Activated CD8-positive, alpha-beta memory T cell treated with anti-CD3 and anti-CD28 coated beads, Interleukin-2, amount 50 U/mL, for 1 hour (primary cell): Measurements from ENCODE around the gene WNT9B.

ENCODE experiments used
- DNase-seq: peaks from one replicate; pipeline ENCODE4 v3.0.0-alpha.2; 2020; ENCODE audit errors: extremely low read depth

Gene WNT9B

DNA sequence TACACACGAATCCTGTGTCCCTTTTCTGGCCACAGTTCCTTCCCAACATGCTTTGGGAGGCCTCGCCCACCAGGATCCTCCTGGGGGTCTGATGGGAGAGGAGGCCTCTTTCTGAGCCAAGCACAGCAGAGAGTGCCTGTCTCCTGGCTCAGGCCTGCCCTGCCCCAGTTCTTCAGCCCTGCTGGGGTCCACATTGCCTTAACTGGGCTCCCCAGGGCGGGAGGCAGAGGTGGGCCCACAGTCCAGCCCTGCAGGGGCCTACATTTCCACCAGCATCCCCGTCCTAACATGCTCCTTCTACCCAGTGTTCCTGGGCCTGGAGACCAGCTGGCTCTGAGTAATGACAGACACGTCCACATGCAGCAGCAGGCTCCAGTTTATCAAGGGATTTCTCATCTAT lies 29.6 kb downstream of the WNT9B start:
- no peak for DNase-seq

DNA sequence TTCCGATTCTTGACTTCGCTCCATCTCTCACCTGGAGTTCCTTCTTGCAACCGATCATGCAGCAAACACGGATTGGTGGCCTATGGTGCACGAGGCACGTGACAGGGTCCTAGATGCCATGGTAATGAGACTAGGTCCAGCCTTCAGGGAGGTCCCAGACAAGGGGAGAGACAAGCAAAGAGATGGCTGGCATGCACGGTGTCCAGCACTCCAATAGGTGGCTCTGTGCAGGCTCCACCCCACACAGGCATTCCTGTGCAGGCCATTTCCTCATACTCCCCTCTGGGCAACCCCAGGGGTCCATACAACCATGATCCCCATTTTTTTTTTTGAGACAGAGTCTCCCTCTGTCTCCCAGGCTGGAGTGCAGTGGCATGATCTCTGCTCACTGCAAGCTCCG lies 31.3 kb downstream of the WNT9B start:
- no peak for DNase-seq

DNA sequence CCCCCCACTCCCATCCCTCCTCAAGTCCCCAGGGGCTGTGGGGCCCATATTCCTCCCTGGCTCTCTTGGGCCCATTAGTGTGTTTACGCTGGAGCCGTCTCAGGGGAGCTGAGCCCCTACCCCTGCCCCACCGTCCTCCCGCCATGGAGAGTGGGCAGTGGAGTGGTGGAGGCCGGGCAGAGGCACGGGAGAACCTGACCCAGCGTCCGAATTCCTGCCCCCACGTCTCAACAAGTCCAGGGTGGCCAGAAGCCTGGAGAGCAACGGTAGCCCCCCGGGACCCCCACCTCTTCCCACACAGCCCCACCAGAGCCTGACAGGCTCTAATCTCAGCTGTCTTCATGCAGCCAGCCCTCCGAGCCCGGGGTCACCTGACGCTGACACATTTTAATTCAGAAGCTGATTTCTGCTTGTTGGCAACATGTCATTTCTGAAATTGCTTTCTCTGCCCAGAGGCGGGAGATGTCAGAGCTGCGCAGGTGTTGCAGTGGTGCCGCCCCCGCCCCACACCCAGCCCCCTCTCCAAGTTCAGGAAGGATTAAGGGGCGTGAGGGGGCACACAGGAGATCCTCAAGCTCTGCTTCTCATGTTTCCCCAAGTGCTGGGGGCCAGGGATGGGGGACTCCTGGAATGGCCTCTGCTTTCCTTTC lies 32.6 kb downstream of the WNT9B start:
- no peak for DNase-seq

GRCh38 chr17:46884552-46884951 lies 33.2 kb downstream of the WNT9B start:
- no peak for DNase-seq

DNA sequence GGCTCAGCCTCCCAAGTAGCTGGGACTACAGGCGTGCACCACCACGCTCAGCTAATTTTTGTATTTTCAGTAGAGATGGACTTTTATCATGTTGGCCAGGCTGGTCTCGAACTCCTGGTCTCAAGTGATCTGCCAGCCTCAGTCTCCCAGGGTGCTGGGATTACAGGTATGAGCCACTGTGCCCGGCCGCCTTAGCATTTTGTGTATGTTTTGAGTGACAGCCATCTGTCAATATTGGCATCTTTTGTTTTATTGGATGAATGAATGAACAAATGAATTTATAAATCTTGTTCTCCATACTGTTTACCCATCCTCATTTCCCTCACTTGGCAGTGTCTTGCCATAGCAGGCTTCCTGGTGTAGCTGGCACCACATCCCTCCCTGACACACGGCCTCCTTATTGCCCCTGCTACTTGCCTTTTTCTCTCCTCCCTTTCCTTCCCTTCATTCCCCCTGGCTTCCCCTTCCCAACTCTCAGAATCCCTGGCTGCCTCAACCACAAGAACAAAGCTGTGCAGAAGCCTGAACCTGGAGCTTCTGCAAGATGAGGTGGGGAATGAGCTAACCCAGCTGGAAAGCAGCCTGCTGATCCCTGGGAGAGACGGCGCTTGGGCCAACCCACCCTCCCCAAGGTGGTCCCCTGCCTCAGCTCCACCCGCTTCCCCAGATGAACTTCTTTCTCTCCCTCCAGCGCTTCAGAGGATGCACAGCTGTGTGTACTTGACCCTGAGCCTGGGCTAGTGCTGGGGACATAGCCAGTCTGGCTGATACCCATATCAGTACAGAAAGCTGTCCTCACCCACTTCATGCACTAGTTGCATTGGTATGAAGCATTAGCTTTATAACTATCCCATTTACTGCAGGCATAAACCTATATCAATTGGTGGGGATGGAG lies 34.3 kb downstream of the WNT9B start:
- DNase-seq, result no peak

DNA sequence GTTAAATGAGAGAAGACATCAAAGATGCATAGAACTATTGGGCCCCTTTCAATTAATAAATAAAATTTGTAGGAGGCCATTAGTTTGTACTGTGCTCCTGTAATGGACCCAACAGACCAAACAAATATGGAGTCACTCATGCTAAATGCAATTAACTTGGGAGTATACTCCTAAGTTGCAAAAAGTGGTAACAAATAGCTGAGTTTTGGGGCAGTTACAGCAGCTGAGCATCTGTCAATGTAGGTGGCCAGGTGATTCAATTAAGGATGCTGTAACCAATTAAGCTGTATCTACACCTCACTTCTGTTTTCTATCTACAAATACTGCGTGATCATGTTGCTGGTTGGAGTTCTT lies 34.9 kb downstream of the WNT9B start:
- no peak for DNase-seq

- DNase-seq, result no peak
Measured at GRCh38 chr17:46887717-46888116, 36.3 kb downstream of the WNT9B start.

DNA sequence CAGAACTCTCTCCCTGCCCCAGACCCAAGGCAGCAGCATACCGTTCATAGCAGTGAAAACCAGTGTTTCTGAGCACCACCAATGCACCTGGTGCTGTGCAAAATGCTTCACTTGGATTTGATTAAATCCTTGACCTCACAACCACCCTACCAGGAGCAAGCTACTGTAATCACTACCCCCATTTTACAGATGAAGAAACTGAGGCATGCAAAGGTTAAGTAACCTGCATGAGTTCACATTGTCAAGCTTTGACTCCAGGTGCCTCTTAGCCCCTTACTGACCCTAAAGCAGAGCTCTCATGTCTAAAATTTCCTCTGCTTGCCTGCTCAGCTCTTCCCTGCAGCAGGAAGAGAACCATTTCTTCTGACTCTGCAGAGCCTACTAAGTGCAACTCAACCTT lies 37.3 kb downstream of the WNT9B start:
- DNase-seq, result no peak

DNA sequence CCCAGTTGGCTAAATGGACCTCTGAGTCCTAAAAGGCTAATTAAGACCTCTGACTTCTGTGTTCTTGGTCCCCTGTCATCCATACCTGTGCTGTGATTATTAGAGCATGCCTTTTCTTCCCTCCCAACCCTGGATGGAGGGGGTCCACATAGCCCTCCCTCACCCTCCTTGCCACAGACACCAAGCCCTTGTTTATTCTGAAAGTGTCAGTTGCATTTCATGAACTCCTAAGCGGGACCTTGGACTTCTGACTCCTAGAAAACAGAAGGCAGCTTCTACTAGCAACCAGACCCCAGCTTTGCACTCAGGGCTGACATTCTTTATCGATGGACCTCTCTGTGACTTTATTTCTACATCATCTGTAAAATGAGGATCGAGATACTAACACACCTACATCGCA lies 38.1 kb downstream of the WNT9B start:
- DNase-seq, result no peak

GRCh38 chr17:46889992-46890564 lies 38.7 kb downstream of the WNT9B start:
- no peak for DNase-seq

- DNase-seq, result no peak
Measured at GRCh38 chr17:46890638-46891037, 39.3 kb downstream of the WNT9B start.

DNA sequence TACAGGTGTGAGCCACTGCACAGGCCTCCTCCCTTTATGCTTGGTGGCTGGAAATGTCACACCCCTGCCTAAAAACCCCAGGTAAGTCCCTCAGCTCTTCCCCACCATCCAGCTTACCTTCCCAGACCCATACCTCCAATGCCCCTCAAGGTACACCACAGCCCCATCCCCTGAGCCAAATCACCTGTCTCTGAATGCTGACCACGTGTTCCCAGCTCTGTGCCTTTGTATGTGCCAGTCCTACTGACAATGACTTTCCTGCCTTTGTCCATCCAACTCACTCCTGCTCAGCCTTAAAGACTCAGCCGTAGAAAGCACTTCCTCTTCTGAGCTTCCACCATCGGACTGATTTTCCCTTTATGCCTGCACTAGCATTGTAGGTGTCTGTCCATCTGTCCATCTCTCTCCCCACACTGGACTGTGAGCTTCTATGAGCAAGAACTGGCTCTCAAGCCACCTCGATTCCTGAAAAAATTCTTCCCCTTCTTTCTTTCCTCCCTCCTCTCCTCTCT lies 40.9 kb downstream of the WNT9B start:
- no peak for DNase-seq

- no peak for DNase-seq
Measured at GRCh38 chr17:46894024-46894423, 42.6 kb downstream of the WNT9B start.

DNA sequence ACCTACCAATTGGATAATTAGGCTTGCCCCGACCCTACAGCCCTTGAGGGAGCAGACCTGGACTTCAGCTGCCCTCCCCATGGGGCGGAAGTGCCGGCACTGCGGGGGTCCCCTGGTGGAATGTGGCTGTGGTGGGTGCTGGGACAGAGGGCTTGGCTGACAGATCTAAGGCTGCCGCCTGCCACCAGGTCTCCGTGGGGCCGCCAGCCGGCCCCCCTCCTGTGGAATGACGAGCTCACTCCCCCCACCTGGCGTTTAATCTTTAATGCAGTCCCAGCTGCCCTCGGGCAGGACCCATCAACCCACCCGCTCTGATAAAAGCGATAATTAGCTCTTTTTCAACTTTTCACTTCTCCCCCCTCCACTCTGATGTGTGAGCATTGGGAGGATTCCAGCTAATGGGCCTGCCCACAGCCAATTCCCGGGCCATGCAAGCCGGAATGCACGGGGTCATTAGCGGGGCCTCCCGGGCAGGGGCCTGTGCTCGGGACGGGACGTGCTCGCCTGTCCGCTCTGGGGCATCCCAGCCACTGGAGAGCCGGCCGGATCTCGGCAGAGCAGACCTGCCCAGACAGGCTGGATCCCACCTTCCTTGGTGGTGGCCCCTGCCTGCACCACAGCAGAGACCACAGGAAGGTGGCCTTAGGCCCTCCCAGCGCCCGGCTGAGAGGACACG lies 43.2 kb downstream of the WNT9B start:
- DNase-seq, result no peak

- no peak for DNase-seq
Measured at GRCh38 chr17:46895171-46895570, 43.8 kb downstream of the WNT9B start.

DNA sequence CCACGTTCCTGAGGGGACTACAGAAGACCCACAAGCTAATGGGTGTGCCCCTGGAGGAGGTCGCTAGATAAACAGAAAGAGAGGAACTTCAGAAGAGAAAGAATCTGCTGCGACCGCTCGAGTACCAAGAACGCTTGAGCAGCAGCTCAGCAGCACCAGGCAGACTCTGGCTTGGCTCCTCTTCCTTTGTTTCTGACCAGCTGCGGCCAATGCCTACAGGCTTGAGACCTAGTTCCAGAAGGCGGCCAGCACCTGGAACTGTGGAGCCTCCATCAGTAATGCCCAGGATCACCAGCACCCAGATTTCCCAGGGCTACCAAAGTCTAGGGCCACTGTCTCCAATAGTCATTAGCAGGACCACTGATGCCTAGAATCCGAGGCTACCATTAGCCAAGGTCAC lies 45.6 kb downstream of the WNT9B start:
- no peak for DNase-seq

GRCh38 chr17:46898364-46898763 lies 47.0 kb downstream of the WNT9B start:
- no peak for DNase-seq

GRCh38 chr17:46898860-46899259 lies 47.5 kb downstream of the WNT9B start:
- DNase-seq, result no peak

GRCh38 chr17:46901291-46901690 lies 49.9 kb downstream of the WNT9B start:
- DNase-seq, result no peak

DNA sequence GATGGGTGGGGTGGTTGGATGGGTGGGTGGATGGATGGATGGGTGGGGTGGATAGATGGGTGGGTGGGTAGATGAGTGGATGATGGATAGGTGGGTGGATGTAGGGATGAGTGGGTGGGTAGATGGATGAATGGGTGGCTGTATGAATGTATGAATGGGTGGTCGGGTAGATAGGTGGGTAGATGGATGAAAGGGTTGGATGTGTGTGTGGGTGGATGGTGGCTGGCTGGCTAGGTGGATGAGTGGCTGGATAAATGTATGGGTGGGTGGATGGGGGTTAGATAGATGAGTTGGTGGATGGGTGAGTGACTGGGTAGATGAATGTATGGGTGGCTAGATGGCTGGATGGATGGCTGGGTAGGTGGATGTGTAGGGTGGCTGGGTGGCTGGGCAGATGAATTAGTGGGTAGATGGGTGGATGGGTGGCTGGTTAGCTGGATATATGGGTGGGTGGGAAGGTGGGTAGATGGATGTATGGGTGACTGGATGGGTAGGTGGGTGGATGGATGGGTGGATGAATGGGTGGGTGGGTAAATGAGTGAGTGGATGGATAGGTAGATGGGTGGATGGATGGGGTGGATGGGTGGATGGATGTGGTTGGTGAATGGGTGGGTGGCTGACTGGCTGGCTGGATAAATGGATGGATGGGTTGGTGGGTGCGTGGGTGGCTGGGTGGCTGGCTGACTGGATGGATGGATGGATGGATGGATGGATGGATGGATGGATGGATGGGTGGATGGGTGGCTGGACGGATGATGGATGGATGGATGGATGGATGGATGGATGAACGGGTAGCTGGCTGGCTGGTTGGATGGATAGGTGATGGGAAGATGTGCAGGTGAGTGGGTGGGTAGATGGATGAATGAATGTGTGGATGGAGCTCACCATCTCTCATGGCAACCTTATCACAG lies 52.6 kb downstream of the WNT9B start:
- DNase-seq, result no peak

GRCh38 chr17:46908068-46908737 lies 56.8 kb downstream of the WNT9B start:
- no peak for DNase-seq
